ENCODE results near the gene KCNIP4. TPM values are rescaled to one million over a fixed set of nuclear protein-coding genes. Genes with fewer than 3 reads are reported as not detected.

KCNIP4 gene
- polyA plus RNA-seq, 4 donors, result 1.3 to 3.7 TPM; not detected in 2

- 51 to 73% (median 54%) methylated on average over 1 of the region's 1 CpG for WGBS, 3 donors
- no peaks in the 10 kb centered on the region for H3K4me1 ChIP-seq (ENCODE audit: control insufficient read depth in 3 of 3, insufficient read depth in 2 of 3, low read depth in 1 of 3, low read length in 2 of 3)
- no peak overlapping the region for H3K27ac ChIP-seq (ENCODE audit: low read depth in 1 of 3, low read length in 2 of 3)
- no peaks in the 10 kb centered on the region for H3K27me3 ChIP-seq (ENCODE audit: control insufficient read depth in 3 of 3, insufficient read depth in 3 of 3, low read length in 3 of 3)
- no peak for DNase-seq
- no peak overlapping the region for H3K4me3 ChIP-seq (ENCODE audit: low read depth in 1 of 3, low read length in 3 of 3)
- no peak for FAIRE-seq
- H3K9me3 ChIP-seq (ENCODE audit: control insufficient read depth in 2 of 2, insufficient read depth in 1 of 2, low read depth in 1 of 2, low read length in 1 of 2), result no peaks in the 10 kb centered on the region
- H3K36me3 ChIP-seq (ENCODE audit: control insufficient read depth in 3 of 3, insufficient read depth in 2 of 3, low read depth in 1 of 3, low read length in 3 of 3), result no peaks in the 10 kb centered on the region
Measured at GRCh38 chr4:21638171-21638725, 310.3 kb downstream of the KCNIP4 start.

DNA sequence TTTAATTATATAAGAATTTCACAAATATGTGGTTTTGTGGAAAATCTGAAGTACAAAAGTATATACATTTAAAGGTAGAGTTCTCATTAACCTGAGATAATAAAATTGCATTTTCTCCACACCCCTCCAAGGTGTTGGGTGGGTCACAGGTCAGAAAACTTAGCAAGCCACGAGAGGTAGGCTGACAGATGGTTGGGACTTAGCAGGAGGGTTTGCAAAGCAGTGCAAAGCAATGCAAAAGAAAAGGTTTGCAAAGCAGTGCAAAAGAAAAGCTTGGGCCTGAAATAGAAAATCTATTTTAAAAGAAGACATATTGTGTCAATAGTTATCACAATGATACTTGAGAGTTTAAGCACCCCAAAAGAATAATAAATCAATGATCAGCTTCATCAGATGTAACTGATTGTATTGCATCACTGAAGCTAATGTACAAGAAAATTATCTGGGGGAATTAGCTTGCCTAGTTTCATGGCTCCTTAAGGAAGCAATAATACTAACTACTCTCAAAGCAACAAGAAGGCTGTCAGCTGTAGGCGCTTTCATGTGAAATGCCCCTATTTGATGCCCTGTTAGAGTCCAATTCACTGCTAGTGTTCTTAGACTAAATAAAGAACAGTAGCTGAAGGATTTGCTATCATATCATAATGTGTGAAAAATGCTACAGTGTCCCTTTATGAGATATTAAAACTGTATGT, 319.5 kb downstream of the KCNIP4 start:
- Histone ChIP-seq H3K4me3 (ENCODE audit: low read depth in 1 of 3, low read length in 3 of 3) (no peak overlapping the region), H3K27me3 (ENCODE audit: control insufficient read depth in 3 of 3, insufficient read depth in 3 of 3, low read length in 3 of 3) (no peaks in the 10 kb centered on the region), H3K36me3 (ENCODE audit: control insufficient read depth in 3 of 3, insufficient read depth in 2 of 3, low read depth in 1 of 3, low read length in 3 of 3) (no peaks in the 10 kb centered on the region), H3K27ac (ENCODE audit: low read depth in 1 of 3, low read length in 2 of 3) (no peak overlapping the region), H3K4me1 (ENCODE audit: control insufficient read depth in 3 of 3, insufficient read depth in 2 of 3, low read depth in 1 of 3, low read length in 2 of 3) (no peaks in the 10 kb centered on the region), H3K9me3 (ENCODE audit: control insufficient read depth in 2 of 2, insufficient read depth in 1 of 2, low read depth in 1 of 2, low read length in 1 of 2) (no peaks in the 10 kb centered on the region)
- no peak for DNase-seq
- FAIRE-seq, result no peak
- 8 to 10% (median 9%) methylated on average over 2 of the region's 2 CpGs for WGBS, 3 donors

DNA sequence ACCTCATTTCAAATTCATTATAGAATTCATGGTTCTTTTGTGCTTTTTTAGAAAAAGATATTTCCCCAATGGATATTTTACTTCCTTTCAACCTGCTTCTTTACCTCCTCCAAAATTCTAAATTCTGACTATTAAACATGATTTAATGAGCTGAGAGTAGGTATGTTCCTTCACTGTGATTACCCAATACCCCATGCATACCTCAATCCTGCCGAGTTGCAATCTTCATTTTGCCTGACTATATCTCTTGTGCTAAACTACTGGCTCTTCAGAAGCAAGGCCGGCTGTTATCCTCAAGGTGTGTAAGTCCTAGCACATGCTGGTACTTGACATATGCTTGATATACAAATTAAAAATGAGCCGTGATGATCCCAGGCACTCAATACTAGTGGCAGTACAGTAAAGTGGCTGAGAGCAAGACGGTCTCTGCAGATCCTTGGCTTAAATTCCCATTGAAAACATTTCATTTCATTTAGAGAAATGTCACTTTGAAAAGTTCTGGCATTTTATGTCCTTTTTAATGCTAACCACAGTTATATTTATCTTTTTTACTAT, 320.4 kb downstream of the KCNIP4 start:
- Histone ChIP-seq H3K4me3 (ENCODE audit: low read depth in 1 of 3, low read length in 3 of 3) (no peak overlapping the region), H3K9me3 (ENCODE audit: control insufficient read depth in 2 of 2, insufficient read depth in 1 of 2, low read depth in 1 of 2, low read length in 1 of 2) (no peaks in the 10 kb centered on the region), H3K27ac (ENCODE audit: low read depth in 1 of 3, low read length in 2 of 3) (no peak overlapping the region), H3K36me3 (ENCODE audit: control insufficient read depth in 3 of 3, insufficient read depth in 2 of 3, low read depth in 1 of 3, low read length in 3 of 3) (no peaks in the 10 kb centered on the region), H3K27me3 (ENCODE audit: control insufficient read depth in 3 of 3, insufficient read depth in 3 of 3, low read length in 3 of 3) (no peaks in the 10 kb centered on the region), H3K4me1 (ENCODE audit: control insufficient read depth in 3 of 3, insufficient read depth in 2 of 3, low read depth in 1 of 3, low read length in 2 of 3) (no peaks in the 10 kb centered on the region)
- FAIRE-seq, result no peak
- no peak for DNase-seq
- 79 to 89% (median 83%) methylated on average over 4 of the region's 4 CpGs for WGBS, 3 donors

DNA sequence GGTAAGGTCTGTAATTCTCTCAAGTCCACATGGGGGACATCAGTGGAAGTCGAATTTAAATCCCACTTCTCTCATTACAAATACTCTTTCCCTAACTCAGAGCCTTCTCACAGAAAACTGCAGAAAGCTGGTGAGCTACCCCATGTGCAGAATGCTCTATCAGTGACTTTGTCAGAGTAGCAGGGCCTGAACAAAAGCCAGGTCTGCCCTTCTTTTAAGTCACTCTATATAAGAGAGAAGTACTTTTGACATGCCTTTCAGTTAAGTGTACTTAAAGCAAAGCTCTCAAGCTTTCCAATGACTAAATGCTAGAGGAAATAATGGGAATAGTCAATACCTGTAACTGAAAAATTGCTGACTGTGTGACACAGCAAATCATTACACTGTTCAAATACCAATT, 323.1 kb downstream of the KCNIP4 start:
- Histone ChIP-seq H3K9me3 (ENCODE audit: control insufficient read depth in 2 of 2, insufficient read depth in 1 of 2, low read depth in 1 of 2, low read length in 1 of 2) (no peaks in the 10 kb centered on the region), H3K27me3 (ENCODE audit: control insufficient read depth in 3 of 3, insufficient read depth in 3 of 3, low read length in 3 of 3) (no peaks in the 10 kb centered on the region), H3K4me1 (ENCODE audit: control insufficient read depth in 3 of 3, insufficient read depth in 2 of 3, low read depth in 1 of 3, low read length in 2 of 3) (no peaks in the 10 kb centered on the region), H3K27ac (ENCODE audit: low read depth in 1 of 3, low read length in 2 of 3) (no peak overlapping the region), H3K36me3 (ENCODE audit: control insufficient read depth in 3 of 3, insufficient read depth in 2 of 3, low read depth in 1 of 3, low read length in 3 of 3) (no peaks in the 10 kb centered on the region), H3K4me3 (ENCODE audit: low read depth in 1 of 3, low read length in 3 of 3) (no peak overlapping the region)
- no peak for FAIRE-seq
- 17 to 68% (median 20%) methylated on average over 1 of the region's 1 CpG for WGBS, 3 donors
- no peak for DNase-seq

- Histone ChIP-seq H3K27me3 (ENCODE audit: control insufficient read depth in 3 of 3, insufficient read depth in 3 of 3, low read length in 3 of 3) (no peaks in the 10 kb centered on the region), H3K36me3 (ENCODE audit: control insufficient read depth in 3 of 3, insufficient read depth in 2 of 3, low read depth in 1 of 3, low read length in 3 of 3) (no peaks in the 10 kb centered on the region), H3K9me3 (ENCODE audit: control insufficient read depth in 2 of 2, insufficient read depth in 1 of 2, low read depth in 1 of 2, low read length in 1 of 2) (no peaks in the 10 kb centered on the region), H3K4me3 (ENCODE audit: low read depth in 1 of 3, low read length in 3 of 3) (no peak overlapping the region), H3K27ac (ENCODE audit: low read depth in 1 of 3, low read length in 2 of 3) (no peak overlapping the region), H3K4me1 (ENCODE audit: control insufficient read depth in 3 of 3, insufficient read depth in 2 of 3, low read depth in 1 of 3, low read length in 2 of 3) (no peaks in the 10 kb centered on the region)
- DNase-seq, result no peak
- FAIRE-seq, result no peak
- WGBS, 3 donors, result 70 to 73% (median 72%) methylated on average over 3 of the region's 3 CpGs
Measured at GRCh38 chr4:21605006-21605405, 343.6 kb downstream of the KCNIP4 start.

DNA sequence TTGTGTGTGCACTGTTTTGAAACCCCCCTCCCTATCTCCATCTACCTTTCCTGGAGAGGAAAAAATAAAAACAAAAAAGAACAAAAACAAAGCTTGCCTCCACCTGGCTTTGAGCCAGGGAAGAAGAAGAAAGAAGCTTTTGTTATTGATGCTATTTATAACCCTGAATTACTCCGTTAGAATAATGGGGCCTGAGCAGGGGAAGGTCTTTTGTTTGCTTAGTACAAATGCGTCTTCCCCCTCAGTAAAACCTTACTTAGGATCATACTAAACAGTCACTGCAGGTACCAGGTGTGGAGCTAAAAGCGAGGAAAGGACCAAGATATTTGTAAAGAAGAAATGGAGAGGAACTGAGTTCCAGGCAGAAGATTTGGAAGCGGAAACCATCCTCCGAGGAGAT, 352.1 kb downstream of the KCNIP4 start:
- DNase-seq (no peak), FAIRE-seq (no peak)
- 53 to 55% (median 54%) methylated on average over 5 of the region's 5 CpGs for WGBS, 3 donors
- no peak overlapping the region for H3K4me3 ChIP-seq (ENCODE audit: low read depth in 1 of 3, low read length in 3 of 3)
- H3K27me3 ChIP-seq (ENCODE audit: control insufficient read depth in 3 of 3, insufficient read depth in 3 of 3, low read length in 3 of 3), result no peaks in the 10 kb centered on the region
- H3K4me1 ChIP-seq (ENCODE audit: control insufficient read depth in 3 of 3, insufficient read depth in 2 of 3, low read depth in 1 of 3, low read length in 2 of 3), result no peaks in the 10 kb centered on the region
- no peak overlapping the region for H3K27ac ChIP-seq (ENCODE audit: low read depth in 1 of 3, low read length in 2 of 3)
- no peaks in the 10 kb centered on the region for H3K9me3 ChIP-seq (ENCODE audit: control insufficient read depth in 2 of 2, insufficient read depth in 1 of 2, low read depth in 1 of 2, low read length in 1 of 2)
- no peaks in the 10 kb centered on the region for H3K36me3 ChIP-seq (ENCODE audit: control insufficient read depth in 3 of 3, insufficient read depth in 2 of 3, low read depth in 1 of 3, low read length in 3 of 3)

GRCh38 chr4:21593671-21594001, 354.9 kb downstream of the KCNIP4 start:
- no peak for DNase-seq

DNA sequence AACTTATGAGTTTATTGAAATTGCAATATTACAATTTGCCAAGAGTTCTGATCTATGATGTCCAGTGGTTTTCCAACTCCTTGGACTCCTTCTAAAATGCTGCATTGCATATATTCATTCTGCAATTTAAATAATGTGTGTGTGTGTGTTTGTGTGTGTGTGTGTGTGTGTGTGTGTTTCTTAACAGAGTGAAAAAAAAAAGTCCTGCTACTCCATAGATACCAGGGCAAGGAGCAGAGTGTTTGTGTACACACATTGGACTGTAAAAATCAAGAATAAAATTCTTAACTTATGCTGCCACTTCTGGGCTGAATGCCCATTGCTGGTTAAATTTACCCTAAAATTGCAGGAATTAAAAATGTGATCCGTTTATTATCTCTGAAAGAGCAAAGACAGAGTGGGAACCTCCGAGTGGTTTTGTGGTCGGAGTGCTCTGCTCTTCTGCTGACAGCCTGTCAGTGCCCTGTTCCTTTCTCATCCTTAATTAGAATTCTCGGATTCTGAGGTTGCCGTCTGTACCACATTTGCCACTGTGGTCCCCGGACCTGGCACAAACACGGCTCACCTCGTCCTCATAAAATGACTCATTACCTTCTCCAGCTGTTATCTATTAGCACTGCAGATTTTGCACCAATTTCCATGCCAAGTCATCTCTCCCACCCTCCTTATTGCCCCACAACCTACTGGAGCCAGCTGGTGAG, 355.5 kb downstream of the KCNIP4 start:
- Histone ChIP-seq H3K4me1 (ENCODE audit: control insufficient read depth in 3 of 3, insufficient read depth in 2 of 3, low read depth in 1 of 3, low read length in 2 of 3) (no peaks in the 10 kb centered on the region), H3K4me3 (ENCODE audit: low read depth in 1 of 3, low read length in 3 of 3) (no peak overlapping the region), H3K27ac (ENCODE audit: low read depth in 1 of 3, low read length in 2 of 3) (no peak overlapping the region), H3K9me3 (ENCODE audit: control insufficient read depth in 2 of 2, insufficient read depth in 1 of 2, low read depth in 1 of 2, low read length in 1 of 2) (no peaks in the 10 kb centered on the region), H3K36me3 (ENCODE audit: control insufficient read depth in 3 of 3, insufficient read depth in 2 of 3, low read depth in 1 of 3, low read length in 3 of 3) (no peaks in the 10 kb centered on the region), H3K27me3 (ENCODE audit: control insufficient read depth in 3 of 3, insufficient read depth in 3 of 3, low read length in 3 of 3) (no peaks in the 10 kb centered on the region)
- 56 to 68% (median 67%) methylated on average over 8 of the region's 8 CpGs for WGBS, 3 donors
- FAIRE-seq, result no peak
- no peak for DNase-seq

More at GRCh38 chr4:21593671-21594001, 354.9 kb downstream of the KCNIP4 start:
- H3K27ac ChIP-seq (ENCODE audit: low read depth in 1 of 3, low read length in 2 of 3), result no peak overlapping the region
- H3K36me3 ChIP-seq (ENCODE audit: control insufficient read depth in 3 of 3, insufficient read depth in 2 of 3, low read depth in 1 of 3, low read length in 3 of 3), result no peaks in the 10 kb centered on the region
- H3K4me3 ChIP-seq (ENCODE audit: low read depth in 1 of 3, low read length in 3 of 3), result no peak overlapping the region
- no peaks in the 10 kb centered on the region for H3K9me3 ChIP-seq (ENCODE audit: control insufficient read depth in 2 of 2, insufficient read depth in 1 of 2, low read depth in 1 of 2, low read length in 1 of 2)
- no peaks in the 10 kb centered on the region for H3K4me1 ChIP-seq (ENCODE audit: control insufficient read depth in 3 of 3, insufficient read depth in 2 of 3, low read depth in 1 of 3, low read length in 2 of 3)
- no peaks in the 10 kb centered on the region for H3K27me3 ChIP-seq (ENCODE audit: control insufficient read depth in 3 of 3, insufficient read depth in 3 of 3, low read length in 3 of 3)
- no peak for FAIRE-seq
